ENCODE results near the gene HNF1A. TPM values are rescaled to one million over a fixed set of nuclear protein-coding genes. Genes with fewer than 3 reads are reported as not detected.

Gene HNF1A
- total and polyA plus RNA-seq, 2 donors (not counting 1 experiment from before 2014, with no cell fraction given), result not detected

DNA sequence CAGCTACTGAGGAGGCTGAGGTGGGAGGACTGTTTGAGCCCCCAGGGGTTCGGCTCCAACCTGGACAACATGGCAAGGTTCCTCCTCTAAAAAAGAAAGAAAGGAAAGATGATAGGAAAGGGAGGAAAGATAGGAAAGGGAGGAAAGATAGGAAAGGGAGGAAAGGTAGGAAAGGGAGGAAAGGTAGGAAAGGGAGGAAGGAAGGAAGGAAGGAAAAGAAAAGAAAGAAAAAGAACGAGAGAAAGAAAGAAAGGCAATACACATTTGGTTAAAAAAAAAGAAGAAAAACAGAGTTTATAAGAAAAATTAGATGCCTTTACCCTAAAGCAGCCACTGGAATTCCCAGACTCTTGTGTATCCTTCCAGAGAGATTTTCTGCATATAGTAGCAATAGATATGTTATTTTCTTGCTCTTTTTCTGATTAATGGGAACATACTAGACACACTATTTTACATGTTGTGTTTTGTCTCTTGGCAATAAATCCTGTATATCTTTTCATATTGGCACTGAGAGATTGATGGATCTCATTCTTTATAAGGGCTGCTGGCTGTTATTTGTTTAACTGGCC is 12.2 kb downstream of the HNF1A start:
- no peaks in the 10 kb centered on the region for H3K4me1 ChIP-seq (ENCODE audit: control insufficient read depth, extremely low read depth, insufficient read depth, low read length)
- H3K4me3 ChIP-seq (replicated peaks in 1 of 4; ENCODE audit: control extremely low read depth in 1 of 4, insufficient read depth in 1 of 4, low read depth in 3 of 4, low read length in 4 of 4), result no peak overlapping the region
- no peaks in the 10 kb centered on the region for H3K36me3 ChIP-seq (ENCODE audit: control insufficient read depth, insufficient read depth, low read length)
- TF ChIP-seq CTCF (conservative IDR thresholded peaks at IDR 0.05 in 1 of 2, IDR thresholded peaks at IDR 0.05 in 1 of 2; ENCODE audit: low read depth in 1 of 2, low read length in 2 of 2), result no peak
- TF ChIP-seq EZH2 (IDR thresholded peaks at IDR 0.05; ENCODE audit: low read length, missing control alignments), result no peak
- no peak overlapping the region for H3K4me2 ChIP-seq (ENCODE audit: extremely low read depth, insufficient read depth, low read length)
- peaks cover 6% of the 10 kb centered on the region for H3K27me3 ChIP-seq (ENCODE audit: control insufficient read depth, insufficient read depth, low read length)
- H3K9me3 ChIP-seq (ENCODE audit: control insufficient read depth, insufficient read depth, low read depth, low read length), result no peaks in the 10 kb centered on the region
- no peak overlapping the region for H3K27ac ChIP-seq (ENCODE audit: insufficient read depth, low read length)
- H3K9ac ChIP-seq (ENCODE audit: insufficient read depth, low read length), result no peak overlapping the region
- no peak for DNase-seq (ENCODE audit: low read depth in 2 of 2)
- H3K79me2 ChIP-seq (ENCODE audit: control insufficient read depth, insufficient read depth, low read length), result no peaks in the 10 kb centered on the region
- H4K20me1 ChIP-seq (ENCODE audit: control insufficient read depth, extremely low read depth, insufficient read depth, low read length), result no peaks in the 10 kb centered on the region
- no peak overlapping the region for H2AFZ ChIP-seq (ENCODE audit: low read length)

DNA sequence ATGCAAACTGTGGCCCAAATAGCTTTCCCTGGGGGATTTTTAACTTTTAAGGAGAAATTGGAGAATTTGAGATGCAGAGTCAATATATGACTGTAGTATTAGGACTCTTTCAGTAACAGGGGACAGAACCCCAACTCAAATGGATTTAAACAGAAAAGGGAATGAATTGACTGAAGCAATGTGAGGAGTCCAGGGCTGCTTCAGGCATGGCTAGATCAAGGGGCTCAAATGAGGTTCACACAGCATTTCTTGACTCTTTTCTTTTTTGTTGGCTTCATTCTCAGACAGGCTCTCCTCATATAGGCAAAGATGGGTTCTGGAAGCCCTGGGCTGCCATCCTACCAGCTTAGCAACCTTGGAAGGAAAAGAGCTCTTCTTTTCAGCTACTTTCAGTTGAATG is 13.6 kb downstream of the HNF1A start:
- no peak for TF ChIP-seq EZH2 (IDR thresholded peaks at IDR 0.05; ENCODE audit: low read length, missing control alignments)
- Histone ChIP-seq H3K36me3 (ENCODE audit: control insufficient read depth, insufficient read depth, low read length) (no peaks in the 10 kb centered on the region), H2AFZ (ENCODE audit: low read length) (no peak overlapping the region)

DNA sequence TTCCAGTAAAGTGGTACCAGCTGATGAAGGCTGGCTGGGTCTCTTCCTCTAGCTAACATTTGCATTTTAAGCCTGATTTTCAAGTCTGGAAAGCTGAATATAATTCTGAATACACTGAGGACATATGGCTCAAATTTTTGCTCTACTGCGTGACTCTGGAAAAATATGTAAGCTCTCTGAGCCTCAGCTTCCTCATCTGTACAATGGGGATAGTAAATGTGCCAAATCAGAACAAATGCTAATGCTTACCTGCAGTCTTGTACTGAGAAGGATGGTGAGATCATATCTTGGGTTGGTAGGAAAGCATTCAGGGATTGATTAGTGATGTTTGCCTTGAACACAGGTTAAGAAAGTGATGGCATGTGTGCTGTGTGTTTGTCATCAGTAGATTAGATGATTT is 14.6 kb downstream of the HNF1A start:
- H3K4me3 ChIP-seq (replicated peaks in 1 of 4; ENCODE audit: control extremely low read depth in 1 of 4, insufficient read depth in 1 of 4, low read depth in 3 of 4, low read length in 4 of 4), result no peak overlapping the region
- peaks cover 8% of the 10 kb centered on the region for H3K27me3 ChIP-seq (ENCODE audit: control insufficient read depth, insufficient read depth, low read length)
- H2AFZ ChIP-seq (ENCODE audit: low read length), result no peak overlapping the region
- TF ChIP-seq EZH2 (IDR thresholded peaks at IDR 0.05; ENCODE audit: low read length, missing control alignments), result no peak
- no peak for TF ChIP-seq CTCF (conservative IDR thresholded peaks at IDR 0.05 in 1 of 2, IDR thresholded peaks at IDR 0.05 in 1 of 2; ENCODE audit: low read depth in 1 of 2, low read length in 2 of 2)
- H3K4me2 ChIP-seq (ENCODE audit: extremely low read depth, insufficient read depth, low read length), result no peak overlapping the region
- H3K4me1 ChIP-seq (ENCODE audit: control insufficient read depth, extremely low read depth, insufficient read depth, low read length), result no peaks in the 10 kb centered on the region
- H3K27ac ChIP-seq (ENCODE audit: insufficient read depth, low read length), result no peak overlapping the region
- no peaks in the 10 kb centered on the region for H3K36me3 ChIP-seq (ENCODE audit: control insufficient read depth, insufficient read depth, low read length)
- DNase-seq (ENCODE audit: low read depth in 2 of 2), result no peak
- H3K9me3 ChIP-seq (ENCODE audit: control insufficient read depth, insufficient read depth, low read depth, low read length), result no peaks in the 10 kb centered on the region
- H4K20me1 ChIP-seq (ENCODE audit: control insufficient read depth, extremely low read depth, insufficient read depth, low read length), result no peaks in the 10 kb centered on the region
- H3K9ac ChIP-seq (ENCODE audit: insufficient read depth, low read length), result no peak overlapping the region
- H3K79me2 ChIP-seq (ENCODE audit: control insufficient read depth, insufficient read depth, low read length), result no peaks in the 10 kb centered on the region

More for the DNA sequence above, 13.6 kb downstream of the HNF1A start:
- Histone ChIP-seq H3K27me3 (ENCODE audit: control insufficient read depth, insufficient read depth, low read length) (peaks cover 8% of the 10 kb centered on the region), H3K4me3 (replicated peaks in 1 of 4; ENCODE audit: control extremely low read depth in 1 of 4, insufficient read depth in 1 of 4, low read depth in 3 of 4, low read length in 4 of 4) (no peak overlapping the region), H4K20me1 (ENCODE audit: control insufficient read depth, extremely low read depth, insufficient read depth, low read length) (no peaks in the 10 kb centered on the region), H3K79me2 (ENCODE audit: control insufficient read depth, insufficient read depth, low read length) (no peaks in the 10 kb centered on the region), H3K9me3 (ENCODE audit: control insufficient read depth, insufficient read depth, low read depth, low read length) (no peaks in the 10 kb centered on the region), H3K9ac (ENCODE audit: insufficient read depth, low read length) (no peak overlapping the region), H3K27ac (ENCODE audit: insufficient read depth, low read length) (no peak overlapping the region), H3K4me2 (ENCODE audit: extremely low read depth, insufficient read depth, low read length) (no peak overlapping the region), H3K4me1 (ENCODE audit: control insufficient read depth, extremely low read depth, insufficient read depth, low read length) (no peaks in the 10 kb centered on the region)
- DNase-seq (ENCODE audit: low read depth in 2 of 2), result no peak

All from fibroblast of lung (primary cell).